ENCODE measurements around the gene UQCR11.

DNA sequence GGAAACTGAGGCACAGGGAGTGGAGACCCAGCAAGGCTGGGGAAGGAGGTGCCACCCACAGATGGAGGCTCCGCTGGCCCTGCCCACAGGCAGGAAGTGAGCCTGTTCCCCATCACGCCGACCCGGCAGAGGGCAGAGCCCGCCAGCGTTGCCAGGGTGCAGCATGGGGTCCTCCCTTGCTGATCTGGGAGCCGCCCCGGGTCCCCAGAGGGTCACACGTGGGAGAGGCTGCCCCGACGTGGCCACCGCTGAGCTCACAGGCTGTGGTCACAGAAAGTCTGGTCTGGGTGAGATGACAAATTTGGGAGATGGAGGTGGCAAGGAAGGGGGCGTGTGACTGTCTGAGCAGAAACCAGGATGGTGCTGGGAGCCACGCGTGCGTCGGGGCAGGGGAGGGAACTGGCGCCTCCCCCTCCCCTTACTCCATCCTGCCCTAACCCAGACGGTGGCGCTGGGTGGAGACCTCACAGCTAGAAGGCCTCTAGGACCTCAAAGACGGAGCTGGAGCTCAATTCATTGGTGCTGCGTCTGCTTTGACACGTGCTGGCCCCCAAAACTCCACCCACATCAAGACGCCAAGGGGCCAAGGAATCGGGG lies 44.9 kb downstream of the UQCR11 start:
- TF ChIP-seq, protein P1, sequence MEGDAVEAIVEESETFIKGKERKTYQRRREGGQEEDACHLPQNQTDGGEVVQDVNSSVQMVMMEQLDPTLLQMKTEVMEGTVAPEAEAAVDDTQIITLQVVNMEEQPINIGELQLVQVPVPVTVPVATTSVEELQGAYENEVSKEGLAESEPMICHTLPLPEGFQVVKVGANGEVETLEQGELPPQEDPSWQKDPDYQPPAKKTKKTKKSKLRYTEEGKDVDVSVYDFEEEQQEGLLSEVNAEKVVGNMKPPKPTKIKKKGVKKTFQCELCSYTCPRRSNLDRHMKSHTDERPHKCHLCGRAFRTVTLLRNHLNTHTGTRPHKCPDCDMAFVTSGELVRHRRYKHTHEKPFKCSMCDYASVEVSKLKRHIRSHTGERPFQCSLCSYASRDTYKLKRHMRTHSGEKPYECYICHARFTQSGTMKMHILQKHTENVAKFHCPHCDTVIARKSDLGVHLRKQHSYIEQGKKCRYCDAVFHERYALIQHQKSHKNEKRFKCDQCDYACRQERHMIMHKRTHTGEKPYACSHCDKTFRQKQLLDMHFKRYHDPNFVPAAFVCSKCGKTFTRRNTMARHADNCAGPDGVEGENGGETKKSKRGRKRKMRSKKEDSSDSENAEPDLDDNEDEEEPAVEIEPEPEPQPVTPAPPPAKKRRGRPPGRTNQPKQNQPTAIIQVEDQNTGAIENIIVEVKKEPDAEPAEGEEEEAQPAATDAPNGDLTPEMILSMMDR (IDR thresholded peaks at IDR 0.05; ENCODE audit: poor library complexity): no peak
- TF ChIP-seq EZH2phosphoT487 (IDR thresholded peaks at IDR 0.05; ENCODE audit: low read depth, severe bottlenecking, unreplicated experiment) (no peak), EZH2 (IDR thresholded peaks at IDR 0.05; ENCODE audit: borderline replicate concordance) (no peak)

All from hepatocyte (in vitro differentiated cells).